ENCODE measurements around the gene ZSWIM1. TPM values are rescaled to one million over a fixed set of nuclear protein-coding genes. Genes with fewer than 3 reads are reported as not detected.

ZSWIM1 gene
- total and polyA plus RNA-seq, 2 of the 8 experiments (the other 6 are each of a cell fraction or from before 2014, with no cell fraction given), result 14.1 to 15.6 TPM

GRCh38 chr20:45921337-45922189 is 40.5 kb downstream of the ZSWIM1 start:
- Histone ChIP-seq H2BK20ac (ENCODE audit: low read length) (no peak overlapping the region), H3K36me3 (ENCODE audit: control insufficient read depth in 2 of 4, insufficient read depth in 4 of 4, low read length in 3 of 4) (no peaks in the 10 kb centered on the region), H2BK12ac (ENCODE audit: low read depth, low read length) (no peak overlapping the region), H3K79me2 (ENCODE audit: control insufficient read depth in 1 of 2, insufficient read depth in 2 of 2, low read length in 2 of 2) (no peaks in the 10 kb centered on the region), H4K8ac (ENCODE audit: extremely low read depth, insufficient read depth, low read length) (no peak overlapping the region), H4K20me1 (replicated peaks in 1 of 2; ENCODE audit: control insufficient read depth in 1 of 2, insufficient read depth in 2 of 2, low read length in 2 of 2) (no peaks in the 10 kb centered on the region), H3K4me1 (replicated peaks in 1 of 4; ENCODE audit: control insufficient read depth in 3 of 4, insufficient read depth in 4 of 4, low read length in 3 of 4) (peaks cover 3 to 7% (median 5%) of the 10 kb centered on the region in 4 experiments; a peak in 5 of 7 replicates), H3K56ac (replicated peaks; ENCODE audit: insufficient read length, low read depth, low read length) (no peak overlapping the region), H3K4me2 (ENCODE audit: insufficient read depth in 1 of 2, low read depth in 2 of 2, low read length in 2 of 2) (no peak overlapping the region), H3K27ac (ENCODE audit: low read depth, low read length) (no peak overlapping the region), H2BK15ac (ENCODE audit: low read length) (peak overlapping the region; percentile 31; the same call in 1 of the 2 replicates), H3K23ac (ENCODE audit: insufficient read length) (no peak overlapping the region), H4K5ac (ENCODE audit: insufficient read length, low read depth, low read length) (no peak overlapping the region), H3K4me3 (ENCODE audit: extremely low read depth in 1 of 4, insufficient read depth in 2 of 4, low read depth in 3 of 4, low read length in 4 of 4) (no peak overlapping the region), H3K18ac (ENCODE audit: extremely low read depth, low read length) (no peak overlapping the region), H3K27me3 (replicated peaks in 1 of 4; ENCODE audit: control insufficient read depth in 3 of 4, extremely low read depth in 1 of 4, insufficient read depth in 3 of 4, low read length in 3 of 4) (no peaks in the 10 kb centered on the region), H3K9ac (replicated peaks in 1 of 4; ENCODE audit: extremely low read depth in 1 of 4, low read depth in 3 of 4, low read length in 3 of 4) (no peak overlapping the region), H2BK5ac (ENCODE audit: low read depth, low read length) (no peak overlapping the region), H3K79me1 (ENCODE audit: low read depth, low read length) (no peaks in the 10 kb centered on the region), H3K9me3 (ENCODE audit: insufficient read depth in 2 of 2, low read depth in 1 of 2, low read length in 1 of 2) (no peaks in the 10 kb centered on the region), H3K23me2 (ENCODE audit: low read depth, low read length) (no peaks in the 10 kb centered on the region), H2AFZ (ENCODE audit: low read length) (no peak overlapping the region), H2BK120ac (replicated peaks; ENCODE audit: low read depth, low read length) (no peak overlapping the region), H4K91ac (replicated peaks; ENCODE audit: insufficient read length, low read length) (no peak overlapping the region), H2AK5ac (ENCODE audit: low read depth, low read length) (no peak overlapping the region), H3K14ac (ENCODE audit: insufficient read length) (no peak overlapping the region), H3K4ac (replicated peaks; ENCODE audit: insufficient read length, low read depth, low read length) (no peak overlapping the region)
- DNase-seq (ENCODE audit: low read depth in 1 of 2, low spot score in 2 of 2) (no peak), FAIRE-seq (no peak)
- WGBS, 2 experiments (ENCODE audit: extremely low coverage in 1 of 2, insufficient coverage in 1 of 2, insufficient read length in 1 of 2, insufficient replicate concordance in 2 of 2, low coverage in 1 of 2, low lambda C conversion rate in 2 of 2, missing lambda C conversion rate in 1 of 2), result 93% methylated on average over 11 of the region's 11 CpGs; no CpG with 5 or more reads in 1 of the 2 experiments
- POLR2A ChIA-PET (ENCODE audit: partially characterized antibody), result interaction anchor here (0.7 to 11.8 kb wide), 6 partner anchors 10 to 41 kb away, joined by 3 to 165 read pairs (median 3); partner anchors contain the start of genes CTSA, NEURL2, PCIF1 and PLTP
- CTCF ChIA-PET (ENCODE audit: partially characterized antibody), result interaction anchor here (0.6 kb wide), 1 partner anchor 17 kb away, joined by 3 read pairs; no protein-coding TSS in a partner anchor
- no peak for TF ChIP-seq SIRT6 (IDR thresholded peaks at IDR 0.05; ENCODE audit: low read length)
- no peak for TF ChIP-seq POU5F1 (IDR thresholded peaks at IDR 0.05; ENCODE audit: low read depth, low read length)
- TF ChIP-seq NRF1 (IDR thresholded peaks at IDR 0.05; ENCODE audit: low read depth, low read length), result no peak
- TF ChIP-seq CTBP2 (IDR thresholded peaks at IDR 0.05; ENCODE audit: borderline replicate concordance, insufficient read depth, insufficient read length, low read length), result no peak
- no peak for TF ChIP-seq KDM4A (IDR thresholded peaks at IDR 0.05; ENCODE audit: low read depth, low read length, severe bottlenecking)
- TF ChIP-seq BCL11A (IDR thresholded peaks at IDR 0.05; ENCODE audit: low read depth in 2 of 2, low read length in 2 of 2), result no peak
- TF ChIP-seq SUZ12 (IDR thresholded peaks at IDR 0.05; ENCODE audit: low read length), result no peak
- no peak for TF ChIP-seq SP1 (IDR thresholded peaks at IDR 0.05; ENCODE audit: low read depth, low read length)
- no peak for TF ChIP-seq TCF12 (IDR thresholded peaks at IDR 0.05; ENCODE audit: low read depth, low read length)
- TF ChIP-seq SIN3A (conservative IDR thresholded peaks at IDR 0.05 in 1 of 2, IDR thresholded peaks at IDR 0.05 in 1 of 2; ENCODE audit: low read depth in 1 of 2, low read length in 2 of 2), result no peak
- no peak for TF ChIP-seq CEBPB (IDR thresholded peaks at IDR 0.05; ENCODE audit: low read depth, low read length)
- TF ChIP-seq NANOG (IDR thresholded peaks at IDR 0.05; ENCODE audit: insufficient read depth, low read depth, low read length, poor library complexity, severe bottlenecking), result no peak

Measured in H1 (cell line).